ENCODE measurements around the gene SCFD2.

GRCh38 chr4:53362093-53362492 lies 3.8 kb downstream of the SCFD2 start:
- TF ChIP-seq EP300 (IDR thresholded peaks at IDR 0.05) (no peak), POLR2A (IDR thresholded peaks at IDR 0.05) (no peak)
- TF ChIP-seq, protein P1, sequence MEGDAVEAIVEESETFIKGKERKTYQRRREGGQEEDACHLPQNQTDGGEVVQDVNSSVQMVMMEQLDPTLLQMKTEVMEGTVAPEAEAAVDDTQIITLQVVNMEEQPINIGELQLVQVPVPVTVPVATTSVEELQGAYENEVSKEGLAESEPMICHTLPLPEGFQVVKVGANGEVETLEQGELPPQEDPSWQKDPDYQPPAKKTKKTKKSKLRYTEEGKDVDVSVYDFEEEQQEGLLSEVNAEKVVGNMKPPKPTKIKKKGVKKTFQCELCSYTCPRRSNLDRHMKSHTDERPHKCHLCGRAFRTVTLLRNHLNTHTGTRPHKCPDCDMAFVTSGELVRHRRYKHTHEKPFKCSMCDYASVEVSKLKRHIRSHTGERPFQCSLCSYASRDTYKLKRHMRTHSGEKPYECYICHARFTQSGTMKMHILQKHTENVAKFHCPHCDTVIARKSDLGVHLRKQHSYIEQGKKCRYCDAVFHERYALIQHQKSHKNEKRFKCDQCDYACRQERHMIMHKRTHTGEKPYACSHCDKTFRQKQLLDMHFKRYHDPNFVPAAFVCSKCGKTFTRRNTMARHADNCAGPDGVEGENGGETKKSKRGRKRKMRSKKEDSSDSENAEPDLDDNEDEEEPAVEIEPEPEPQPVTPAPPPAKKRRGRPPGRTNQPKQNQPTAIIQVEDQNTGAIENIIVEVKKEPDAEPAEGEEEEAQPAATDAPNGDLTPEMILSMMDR (IDR thresholded peaks at IDR 0.05), result no peak
